NCI-H146 treated with DMSO at 0.1 percent for 48 hours (cell line): ENCODE measurements around the gene MMP15.
"Not testable (repeated sequence)": the region's sequence is repeated elsewhere in the genome, so short reads cannot be mapped to it uniquely, and the experiment has no call there.

Experiments
- DNase-seq: peaks from one replicate; lab custom pipeline; 2025; ENCODE audit not compliant: unreplicated experiment; lab: John Stamatoyannopoulos, UW

Gene MMP15

DNA sequence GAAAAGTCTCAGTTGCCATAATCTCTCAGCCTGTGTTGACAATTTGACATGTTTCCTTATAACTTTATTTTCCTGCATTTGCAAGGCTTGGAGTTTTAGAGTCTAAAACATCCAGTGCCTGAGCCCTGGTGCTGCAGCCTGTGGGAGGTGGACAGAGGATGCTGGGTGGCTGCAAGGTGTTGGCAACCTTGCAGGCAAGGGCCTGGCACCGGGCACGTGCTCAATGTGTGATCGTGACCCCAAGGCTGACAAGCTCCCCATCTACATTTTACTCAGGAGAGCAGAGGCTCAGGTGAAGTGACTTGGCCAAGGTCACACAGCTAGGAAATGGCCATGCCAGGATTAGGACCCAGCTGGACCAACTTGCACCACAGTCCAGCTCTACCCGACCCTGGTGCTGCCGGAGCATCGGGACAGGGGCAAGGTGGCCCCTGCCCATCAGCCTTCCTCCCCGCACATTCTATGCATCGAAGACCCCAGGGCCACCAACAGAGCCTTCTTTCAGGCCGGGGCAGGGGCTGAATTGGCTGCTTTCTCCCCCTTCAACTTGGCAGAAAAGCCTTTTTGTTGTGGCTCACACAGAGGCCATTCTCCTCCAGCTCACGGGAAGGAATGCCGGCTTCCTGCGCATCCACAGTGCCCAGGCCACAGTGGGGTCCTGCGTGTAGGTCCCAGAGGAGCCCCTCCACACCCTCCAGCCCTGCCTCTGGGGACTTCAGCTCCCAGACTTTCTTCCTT lies 23.1 kb downstream of the MMP15 start:
- DNase-seq, result no peak

DNA sequence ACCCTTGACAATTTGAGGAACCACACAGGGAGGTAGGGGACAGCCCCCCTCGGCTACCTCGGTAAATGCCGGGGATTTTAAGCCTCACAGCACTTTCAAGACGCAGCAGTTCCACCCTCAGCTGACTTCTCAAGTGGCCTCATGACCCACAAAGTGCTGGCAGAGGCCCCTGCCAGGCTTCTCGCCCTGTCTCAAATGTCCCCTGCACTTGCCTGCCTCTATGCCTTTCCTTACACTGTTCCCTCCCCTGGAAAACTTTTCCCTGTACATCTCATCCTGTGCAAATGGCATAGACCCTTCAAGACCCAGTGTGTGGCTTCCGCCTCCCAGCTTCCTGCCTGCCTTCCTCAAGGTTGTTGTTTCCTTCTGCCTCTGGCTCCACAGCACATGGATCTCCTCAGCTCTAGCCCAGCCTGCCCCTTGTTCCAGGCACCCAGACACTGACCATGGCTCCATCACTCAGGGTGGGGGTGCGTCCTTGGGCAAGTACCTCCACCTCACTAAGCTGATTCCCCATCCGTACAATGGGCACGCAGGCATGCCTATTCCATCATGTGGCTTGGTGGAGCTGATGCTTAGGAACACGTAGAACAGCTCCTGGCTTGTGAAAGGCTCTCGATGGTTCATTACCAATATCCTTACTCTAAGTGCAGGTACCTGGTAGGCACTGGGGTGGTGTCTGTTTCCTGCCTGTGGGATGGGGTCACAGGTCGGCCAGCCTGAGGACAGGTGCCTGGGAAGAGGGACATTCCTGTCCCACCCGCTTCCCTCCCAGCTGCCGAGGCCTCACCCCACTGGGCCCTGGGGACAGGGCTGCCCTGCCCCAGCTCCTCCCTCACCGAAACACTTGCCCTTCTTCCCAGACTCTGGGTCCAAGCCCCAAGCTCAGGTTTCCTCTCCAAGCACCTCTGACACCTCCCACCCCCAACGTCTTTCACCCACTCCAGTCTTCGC lies 24.0 kb downstream of the MMP15 start:
- no peak for DNase-seq

DNA sequence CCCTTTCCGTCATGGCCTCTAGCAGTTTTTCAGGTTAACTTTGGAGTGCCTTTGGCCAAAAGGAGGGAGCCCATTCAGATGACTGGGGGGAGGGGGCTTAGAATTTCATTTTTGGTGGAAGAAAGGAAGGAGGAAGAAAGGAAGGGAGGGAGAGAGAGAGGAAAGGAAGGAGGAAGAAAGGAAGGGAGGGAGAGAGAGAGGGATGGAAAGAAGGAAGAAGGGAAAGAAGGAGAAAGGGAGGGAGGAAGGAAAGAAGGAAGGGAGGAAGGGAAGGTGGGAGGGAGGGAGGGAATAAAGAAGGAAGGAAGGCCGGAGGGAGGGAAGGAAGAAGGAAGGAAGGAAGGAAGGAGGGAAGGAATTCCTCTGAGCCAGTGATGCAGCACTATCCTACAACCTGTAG lies 25.7 kb downstream of the MMP15 start:
- DNase-seq, result no peak

DNA sequence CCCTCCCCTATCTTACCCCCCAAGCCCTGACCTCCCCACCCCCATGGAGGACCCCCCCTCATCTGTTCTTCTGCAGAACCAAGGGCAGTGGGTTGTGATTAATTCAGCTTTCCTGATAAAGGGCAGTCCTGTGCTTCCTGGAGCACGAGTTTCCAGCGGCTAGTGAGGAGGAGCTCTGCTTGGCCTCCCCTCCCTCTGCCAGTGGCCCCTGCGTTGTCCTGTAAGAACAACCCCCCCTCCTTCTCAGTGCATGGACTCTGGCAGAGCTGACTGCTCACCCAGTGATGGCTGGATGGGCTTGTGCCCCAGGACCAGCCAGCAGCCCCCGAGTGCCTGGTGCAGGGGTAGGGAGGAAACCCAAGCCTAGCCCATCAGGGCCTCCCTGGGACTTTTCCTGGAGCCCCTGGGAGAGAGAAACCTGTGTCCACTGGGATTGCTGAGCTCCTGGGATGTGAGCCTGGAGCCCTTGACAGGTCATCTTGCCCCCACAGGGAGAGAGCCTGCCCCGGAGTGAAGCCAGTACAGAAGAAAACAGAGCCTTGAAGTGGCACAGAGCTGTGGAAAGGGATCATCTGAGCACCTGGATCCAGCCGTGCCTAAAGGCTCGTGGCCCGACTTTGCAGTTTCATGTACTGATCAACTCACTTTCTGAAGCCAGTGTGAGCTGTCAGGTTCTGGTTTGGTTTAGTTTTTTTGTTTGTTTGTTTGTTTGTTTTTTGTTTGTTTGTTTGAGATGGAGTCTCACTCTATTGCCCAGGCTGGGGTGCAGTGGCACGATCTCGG lies 26.5 kb downstream of the MMP15 start:
- no peak for DNase-seq

DNA sequence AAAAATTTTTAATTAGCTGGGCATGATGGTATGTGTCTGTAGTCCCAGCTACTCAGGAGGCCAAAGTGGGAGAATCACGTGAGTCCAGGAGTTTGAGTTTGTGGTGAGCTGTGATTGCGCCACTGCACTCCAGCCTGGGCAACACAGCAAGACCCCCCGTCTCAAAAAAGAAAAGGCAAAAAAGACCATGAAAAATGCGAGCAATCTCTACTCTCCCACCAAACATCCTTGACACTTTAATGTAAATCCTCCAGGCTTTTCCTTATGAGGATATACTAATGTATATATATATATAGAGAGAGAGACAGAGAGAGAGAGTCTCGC lies 28.1 kb downstream of the MMP15 start:
- DNase-seq, result no peak

DNA sequence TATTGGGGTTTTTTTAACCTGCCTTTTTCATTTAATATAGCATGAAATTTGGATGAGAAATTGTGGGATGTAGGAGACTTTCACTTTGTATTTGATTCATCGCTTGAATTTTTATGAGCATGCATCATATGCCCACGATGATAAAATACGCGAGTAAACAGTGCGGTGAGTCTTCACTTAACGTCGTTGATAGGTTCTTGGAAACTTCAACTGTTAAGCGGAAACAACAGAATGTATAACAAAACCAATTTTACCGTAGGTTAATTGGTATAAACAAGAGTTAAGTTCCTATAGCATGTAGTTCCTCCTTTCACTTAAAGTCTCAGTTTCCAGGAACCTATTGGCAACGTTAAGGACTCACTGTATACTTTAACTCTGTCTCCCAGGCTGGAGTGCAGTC lies 28.7 kb downstream of the MMP15 start:
- DNase-seq, result no peak

DNA sequence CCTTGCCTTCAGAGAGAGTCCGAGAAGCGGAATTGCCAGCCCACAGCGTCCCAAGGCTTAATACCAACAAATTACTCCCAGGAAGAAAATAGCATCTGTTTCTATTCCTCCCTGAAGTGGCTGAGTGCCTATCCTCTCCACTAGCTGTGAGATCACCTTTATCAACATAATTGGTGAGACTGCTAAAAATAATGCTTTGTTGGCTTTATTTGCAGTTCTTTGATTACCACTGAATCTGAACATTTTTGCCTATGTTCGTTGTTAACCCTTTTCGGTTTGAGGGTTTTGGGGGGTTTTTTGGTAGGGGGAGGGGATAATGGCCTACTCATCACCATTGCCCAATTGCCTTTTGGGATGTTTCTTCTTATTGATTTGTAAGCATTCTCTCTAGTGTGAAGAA lies 31.0 kb downstream of the MMP15 start:
- DNase-seq, result no peak

DNA sequence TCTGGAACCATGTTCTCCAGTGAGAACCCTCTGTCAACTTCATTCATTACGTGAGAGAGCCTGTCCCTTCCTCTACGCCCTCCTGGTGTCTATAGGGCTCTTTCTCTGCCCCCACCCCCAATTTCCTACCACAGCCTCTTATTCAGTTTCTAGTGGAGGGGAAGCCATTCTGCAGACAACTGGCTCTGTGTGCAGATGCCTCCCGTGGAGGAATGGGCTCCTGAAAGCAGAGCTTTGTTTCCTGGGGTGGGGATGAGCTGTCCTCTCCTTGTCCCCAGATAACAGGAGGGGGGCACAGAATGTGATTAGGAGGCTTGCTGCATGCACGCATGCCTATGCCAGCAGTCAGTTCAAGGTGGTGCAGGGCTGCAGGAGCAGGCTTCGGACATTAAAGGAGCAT lies 31.6 kb downstream of the MMP15 start:
- DNase-seq, result no peak

DNA sequence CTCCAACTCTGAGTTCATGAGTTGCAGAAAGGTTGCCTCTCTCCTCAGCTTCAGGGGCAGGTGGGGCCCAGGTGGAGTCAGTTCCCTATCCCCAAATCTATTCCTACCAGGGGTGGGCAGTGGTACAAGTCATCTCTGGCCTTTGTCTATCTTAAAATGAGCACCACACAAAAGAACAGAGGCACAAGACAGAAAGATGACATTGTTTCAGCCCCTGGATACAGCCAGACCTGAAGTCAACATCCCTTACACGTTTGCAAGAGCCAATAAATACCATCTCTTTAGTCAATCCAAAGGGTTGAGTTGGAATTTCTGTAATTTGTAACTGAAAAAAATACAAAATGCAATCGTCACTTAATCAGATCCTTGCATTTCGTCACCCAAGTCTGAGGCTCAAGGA lies 32.2 kb downstream of the MMP15 start:
- no peak for DNase-seq

DNA sequence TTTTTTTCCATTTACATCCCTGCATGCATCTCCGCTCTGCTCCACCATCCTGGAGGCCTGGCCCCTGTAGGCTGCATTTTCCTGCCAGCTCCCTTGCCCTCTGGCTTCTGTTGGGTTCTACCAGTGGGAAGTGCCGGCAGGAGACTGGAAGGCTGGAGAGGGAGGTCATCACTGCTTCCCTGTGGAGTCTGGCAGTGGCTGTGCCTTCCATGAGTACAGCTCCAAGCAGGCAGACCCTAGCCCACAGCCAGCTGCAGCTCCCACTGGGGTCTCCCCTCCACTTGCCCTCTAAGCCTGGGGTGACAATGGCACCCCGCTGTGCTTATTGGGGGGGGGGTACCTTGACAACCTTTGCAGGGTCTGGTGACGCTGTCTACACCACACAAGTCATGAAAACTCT lies 37.3 kb downstream of the MMP15 start:
- no peak for DNase-seq

DNA sequence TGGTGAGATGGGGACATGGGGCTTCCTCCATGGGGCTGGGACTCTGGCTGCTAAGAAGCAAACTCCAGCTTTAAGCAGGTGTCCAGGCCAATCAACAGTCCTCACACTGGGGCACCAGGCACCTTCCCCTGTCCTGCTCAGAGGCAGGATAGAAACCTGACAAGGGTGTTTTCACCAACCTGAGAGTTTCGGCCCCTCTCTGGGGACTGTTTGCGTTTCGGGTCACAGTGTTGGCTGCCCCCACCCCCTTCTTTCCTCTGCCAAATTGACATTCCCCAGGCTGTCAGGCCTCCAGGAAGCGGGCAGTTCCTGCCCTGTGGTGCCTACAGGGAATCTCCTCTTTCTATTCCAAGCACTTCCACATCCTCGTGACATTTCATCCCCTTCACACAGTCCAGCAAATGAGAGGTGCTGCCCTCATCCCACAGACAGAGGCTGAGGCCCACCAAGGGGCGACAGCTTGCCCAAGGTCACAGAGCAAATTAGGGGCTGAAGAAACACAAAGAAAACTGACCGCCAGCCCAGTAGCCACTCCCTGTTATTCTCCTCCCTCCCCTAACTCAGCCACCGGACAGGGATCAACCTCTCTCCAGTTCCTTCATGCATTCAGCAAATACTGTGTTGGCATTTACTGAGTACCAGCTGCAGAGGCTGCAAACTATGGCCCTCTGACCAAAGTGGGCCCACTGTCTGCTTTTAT lies 38.0 kb downstream of the MMP15 start:
- no peak for DNase-seq

DNA sequence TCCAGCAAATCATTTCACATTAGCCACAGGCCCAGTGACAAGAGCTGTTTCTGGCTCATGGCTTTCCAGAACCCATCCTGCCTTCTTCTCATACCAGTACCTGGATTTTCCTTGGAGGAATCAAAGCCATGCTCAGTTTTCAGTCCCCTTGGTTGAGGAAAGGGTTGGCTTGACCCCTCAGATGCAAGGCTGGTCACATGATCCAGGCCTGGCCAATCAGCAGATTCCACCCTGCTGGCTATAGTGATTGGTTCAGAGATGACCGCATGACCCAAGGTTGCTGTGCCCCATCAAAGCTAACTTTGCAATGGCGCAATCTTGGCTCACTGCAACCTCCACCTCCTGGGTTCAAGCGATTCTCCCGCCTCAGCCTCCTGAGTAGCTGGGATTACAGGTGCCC lies 45.0 kb downstream of the MMP15 start:
- no peak for DNase-seq

DNA sequence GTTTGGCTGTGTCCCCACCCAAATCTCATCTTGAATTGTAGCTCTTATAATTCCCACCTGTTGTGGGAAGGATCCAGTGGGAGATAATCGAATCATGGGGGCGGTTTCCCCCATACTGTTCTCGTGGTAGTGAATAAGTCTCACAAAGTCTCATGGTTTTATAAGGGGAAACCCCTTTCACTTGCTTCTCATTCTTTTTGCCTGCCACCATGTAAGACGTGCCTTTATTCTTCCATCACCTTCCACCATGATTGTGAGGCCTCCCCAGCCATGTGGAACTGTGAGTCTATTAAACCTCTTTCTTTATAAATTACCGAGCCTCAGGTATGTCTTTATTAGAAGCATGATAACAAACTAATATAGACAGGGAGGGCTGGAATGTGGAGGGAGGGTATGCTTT lies 46.6 kb downstream of the MMP15 start:
- DNase-seq, result not testable (repeated sequence)

DNA sequence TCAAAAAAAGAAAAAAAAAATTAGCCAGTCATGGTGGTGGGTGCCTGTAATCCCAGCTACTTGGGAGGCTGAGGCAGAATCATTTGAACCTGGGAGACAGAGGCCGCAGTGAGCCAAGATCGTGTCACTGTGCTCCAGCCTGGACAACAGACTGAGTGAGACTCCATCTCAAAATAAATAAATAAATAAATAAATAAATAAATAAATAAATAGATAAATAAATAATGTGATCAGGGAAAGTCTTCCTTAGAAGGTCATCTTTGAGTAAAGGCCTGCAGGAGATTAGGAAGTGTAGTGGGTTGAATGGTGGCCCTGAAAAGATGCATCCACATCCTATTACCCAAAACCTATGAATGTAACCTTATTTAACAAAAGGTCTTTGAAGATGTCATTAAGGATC lies 47.5 kb downstream of the MMP15 start:
- DNase-seq, result not testable (repeated sequence)

DNA sequence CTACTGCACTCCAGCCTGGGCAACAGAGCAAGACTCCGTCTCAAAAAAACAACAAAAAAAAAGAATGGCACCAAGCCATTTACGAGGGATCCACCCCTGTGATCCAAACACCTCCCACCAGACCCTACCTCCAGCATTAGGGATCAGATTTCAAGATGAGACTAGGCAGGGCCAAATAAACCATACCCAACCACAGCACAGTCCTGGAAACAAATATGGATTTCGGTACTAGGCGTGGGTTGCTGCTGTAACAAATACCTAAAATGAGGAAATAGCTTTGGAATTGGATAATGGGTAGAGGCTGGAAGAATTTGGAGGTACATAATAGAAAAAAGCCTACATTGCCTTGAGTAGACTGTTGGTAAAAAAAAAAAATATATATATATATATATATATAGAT lies 49.1 kb downstream of the MMP15 start:
- no peak for DNase-seq

DNA sequence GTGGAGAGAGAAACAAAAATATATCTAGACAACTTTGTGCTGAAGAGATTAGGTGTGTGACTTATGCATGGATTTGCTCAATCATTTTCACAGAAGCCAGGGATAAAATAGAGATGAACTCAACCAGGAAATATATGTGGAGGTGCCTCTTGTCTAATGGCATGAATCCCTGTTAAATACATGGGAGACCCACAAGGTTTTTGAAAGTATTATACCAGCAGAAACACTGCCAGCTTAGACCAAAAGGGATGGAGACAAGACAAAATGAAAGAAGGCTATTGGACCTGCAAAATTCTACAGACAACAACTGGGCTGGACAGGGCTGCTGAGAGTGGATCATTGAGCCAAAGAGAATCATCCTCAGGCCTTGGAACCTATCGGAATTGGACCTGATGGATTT lies 51.0 kb downstream of the MMP15 start:
- no peak for DNase-seq

DNA sequence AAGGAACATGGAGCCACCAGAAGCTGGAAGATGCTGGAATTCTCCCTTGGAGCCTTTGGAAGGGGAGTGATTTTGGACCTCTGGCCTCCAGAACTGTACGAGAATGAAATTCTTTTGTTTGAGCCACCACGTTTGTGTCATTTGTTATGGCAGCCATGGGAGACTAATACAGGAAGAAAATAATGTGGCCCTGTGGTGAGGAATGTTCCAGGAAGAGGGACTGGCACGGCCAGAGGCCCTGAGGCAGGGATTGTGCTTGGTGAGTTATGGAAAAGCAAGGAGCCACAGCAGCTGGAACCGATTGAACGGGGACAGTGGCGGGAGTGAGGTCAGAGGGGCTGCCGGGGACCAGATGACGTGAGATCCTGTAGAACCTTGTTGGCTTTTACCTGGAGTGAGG lies 52.2 kb downstream of the MMP15 start:
- DNase-seq, result no peak

DNA sequence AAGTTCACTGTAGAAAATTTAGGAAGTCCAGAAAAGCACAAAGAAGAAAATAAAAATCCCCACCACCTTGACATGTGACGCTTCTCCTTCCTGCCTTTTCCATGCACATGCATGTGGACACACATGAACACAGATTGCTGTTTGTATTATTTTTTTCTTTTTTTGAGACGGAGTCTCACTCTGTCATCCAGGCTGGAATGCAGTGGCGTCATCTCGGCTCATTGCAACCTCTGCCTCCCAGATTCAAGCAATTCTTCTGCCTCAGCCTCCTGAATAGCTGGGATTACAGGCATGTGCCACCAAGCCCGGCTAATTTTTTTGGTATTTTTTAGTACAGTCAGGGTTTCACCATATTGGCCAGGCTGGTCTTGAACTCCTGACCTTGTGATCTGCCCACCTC lies 55.1 kb downstream of the MMP15 start:
- not testable (repeated sequence) for DNase-seq

DNA sequence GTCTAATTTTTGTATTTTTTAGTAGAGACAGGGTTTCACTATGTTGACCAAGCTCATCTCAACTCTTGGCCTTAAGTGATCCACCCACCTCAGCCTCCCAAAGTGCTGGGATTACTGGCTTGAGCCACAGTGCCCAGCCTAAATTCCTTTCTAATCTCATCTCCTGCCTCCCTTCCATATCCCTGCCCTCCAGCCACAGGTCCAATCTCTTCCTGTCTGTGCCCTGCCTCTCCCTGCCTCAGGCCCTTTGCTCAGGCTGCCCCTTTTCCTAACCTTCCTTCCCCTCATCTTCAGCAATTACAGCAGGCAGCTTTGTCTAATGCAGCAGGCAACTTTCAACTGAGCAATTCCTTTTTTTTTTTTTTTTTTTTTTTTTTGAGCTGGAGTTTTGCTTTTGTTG lies 56.8 kb downstream of the MMP15 start:
- no peak for DNase-seq

DNA sequence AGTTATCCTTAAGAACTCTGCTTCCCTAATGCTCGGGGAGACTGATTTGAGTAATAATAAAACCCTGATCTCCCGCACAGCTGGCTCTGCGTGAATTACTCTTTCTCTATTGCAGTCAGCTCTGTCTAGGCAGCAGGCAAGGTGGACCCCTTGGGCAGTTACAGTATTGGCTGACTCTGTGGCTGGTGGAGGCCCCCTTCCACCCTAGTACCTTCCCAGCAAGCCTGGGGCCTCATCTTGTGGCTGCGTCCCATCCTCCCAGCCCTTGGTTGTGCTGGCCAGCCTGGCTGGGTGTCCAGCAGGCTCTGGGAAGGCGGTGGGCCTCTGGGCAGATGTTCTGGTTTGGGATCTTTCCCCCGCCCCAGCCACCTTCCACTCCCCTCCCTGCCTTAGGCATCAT lies 59.1 kb downstream of the MMP15 start:
- DNase-seq, result no peak

DNA sequence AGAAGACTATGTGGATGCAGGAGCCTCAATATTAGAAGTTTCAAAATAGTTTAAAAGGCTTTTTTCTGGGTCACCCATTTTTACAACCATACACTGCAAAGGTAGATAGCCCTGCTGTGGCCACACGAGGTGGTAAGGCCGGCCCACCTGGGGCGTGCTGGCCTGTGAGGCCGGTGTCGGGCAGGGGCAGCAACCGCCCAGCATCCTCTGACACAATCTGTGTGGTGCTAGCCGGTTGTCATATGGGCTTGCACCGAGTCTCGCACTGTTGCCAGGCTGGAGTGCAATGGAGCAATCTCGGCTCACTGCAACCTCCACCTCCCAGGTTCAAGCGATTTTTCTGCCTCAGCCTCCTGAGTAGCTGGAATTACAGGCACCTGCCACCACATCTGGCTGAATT lies 59.6 kb downstream of the MMP15 start:
- DNase-seq, result no peak
